GM18858 (cell line): ENCODE measurements around the gene FIGN.

Experiments used
- ATAC-seq: cut with Tn5 transposase; IDR thresholded peaks from one replicate; pipeline ENCODE4 v1.9.1; 2021; ENCODE audit not compliant: unreplicated experiment

The FIGN gene

DNA sequence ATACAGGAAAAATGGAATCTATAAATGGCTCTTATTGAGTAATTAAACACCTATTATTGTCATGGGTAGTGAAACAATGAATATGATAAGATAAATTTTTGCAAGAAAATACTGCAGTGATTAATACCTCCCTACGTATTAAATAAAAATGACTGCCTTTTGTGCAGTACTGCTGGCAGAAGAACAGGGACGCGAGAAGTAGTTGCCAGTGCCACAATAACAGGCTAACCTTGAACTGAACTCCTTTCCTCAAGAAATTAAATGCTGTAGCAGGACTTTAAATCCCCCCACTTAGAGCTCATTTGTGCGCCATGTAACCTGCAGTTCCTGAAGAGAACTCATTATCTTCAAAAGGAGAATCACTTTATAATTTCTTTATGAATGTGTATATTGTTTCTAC lies 24.6 kb downstream of the FIGN start:
- ATAC-seq: no peak

DNA sequence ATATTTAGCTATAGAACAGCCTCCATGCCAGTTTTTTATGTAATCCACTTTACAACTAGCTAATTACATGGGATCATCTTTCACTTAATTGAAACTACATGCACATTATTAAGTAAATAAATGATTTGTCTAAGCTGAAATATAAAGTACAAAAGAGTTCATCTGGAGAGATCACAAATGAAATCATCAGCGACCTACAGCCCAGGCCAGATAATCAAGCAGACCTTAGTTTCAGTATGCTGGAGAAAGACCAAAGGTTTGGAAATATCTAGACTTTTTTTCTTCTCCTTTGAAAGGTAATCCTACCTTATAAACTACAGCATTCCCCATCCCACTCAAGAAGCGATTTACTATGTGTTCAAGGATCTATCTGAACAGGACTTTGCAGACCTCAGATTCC lies 26.5 kb downstream of the FIGN start:
- ATAC-seq: no peak

DNA sequence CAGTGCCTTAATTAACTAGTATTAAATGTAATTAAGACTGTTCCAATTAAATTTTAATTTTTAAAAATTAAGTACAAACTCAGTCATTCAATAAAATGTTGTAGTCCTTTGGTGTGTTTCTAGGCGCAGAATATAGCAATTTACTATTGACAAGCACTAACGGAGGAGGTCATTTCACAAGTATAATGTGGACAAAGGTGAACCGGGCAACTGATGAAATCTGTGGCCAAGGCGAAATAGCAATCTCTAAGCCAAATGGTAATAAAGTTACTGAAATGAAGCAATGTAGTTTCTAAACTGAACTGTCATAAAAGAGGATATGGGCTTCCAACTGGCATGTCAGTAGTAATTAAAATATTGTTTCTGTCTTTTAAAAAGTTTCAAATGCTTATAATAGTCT lies 27.5 kb downstream of the FIGN start:
- ATAC-seq: no peak

DNA sequence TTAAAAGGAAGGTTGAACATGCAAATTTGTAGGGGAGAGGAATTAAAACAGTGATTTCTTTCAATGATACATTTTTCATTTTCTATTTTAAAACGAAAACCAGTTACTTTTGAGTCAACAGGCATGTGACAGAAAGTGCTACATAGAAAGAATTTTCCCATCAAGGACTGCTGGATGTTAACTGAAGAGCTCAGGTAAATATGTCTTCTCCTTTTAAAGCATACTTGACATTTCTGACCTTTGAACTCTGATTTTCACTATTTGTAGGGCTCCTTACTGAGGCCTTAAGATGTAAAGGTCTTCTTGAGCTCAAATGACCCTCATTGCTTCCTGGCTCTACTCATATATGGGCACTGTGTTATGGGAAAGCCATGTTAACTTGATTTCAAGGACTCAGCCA lies 32.4 kb downstream of the FIGN start:
- ATAC-seq: no peak

DNA sequence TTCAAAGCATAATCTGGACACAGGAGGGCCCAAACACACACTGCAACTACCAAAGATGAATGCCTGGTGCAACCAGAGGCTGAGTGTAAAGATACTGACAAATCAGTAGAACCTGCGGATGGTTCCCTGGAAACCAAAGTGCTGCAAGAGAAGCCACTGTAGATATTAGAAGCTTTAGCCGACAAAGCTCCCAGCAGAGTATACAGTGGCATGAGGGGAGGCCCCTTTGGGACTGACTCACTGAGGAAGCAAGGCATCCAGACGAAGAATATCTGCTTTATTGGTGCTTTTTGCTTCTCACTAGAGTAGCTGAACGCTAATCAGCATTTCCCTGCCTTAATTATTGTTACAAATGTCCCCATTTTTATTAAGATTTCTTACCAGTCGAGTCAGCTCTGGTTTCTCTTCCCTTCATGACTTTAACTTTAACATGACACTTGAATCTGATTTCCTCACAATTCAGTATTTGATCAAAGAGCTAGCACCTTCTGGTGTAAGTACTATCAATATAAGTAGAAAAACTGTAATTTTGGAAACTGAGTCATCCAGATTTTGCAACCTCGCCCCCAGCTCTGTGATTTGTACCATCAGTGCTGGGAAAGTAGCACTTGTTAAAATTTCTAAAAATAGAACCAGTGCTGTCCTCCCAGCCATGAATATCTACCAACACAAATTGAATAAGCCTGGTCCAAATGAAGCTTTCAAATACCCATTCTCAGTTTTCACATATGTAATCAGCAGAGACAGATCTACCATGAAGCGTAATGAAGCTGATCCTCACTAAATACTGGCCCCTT lies 34.2 kb downstream of the FIGN start:
- ATAC-seq: no peak

DNA sequence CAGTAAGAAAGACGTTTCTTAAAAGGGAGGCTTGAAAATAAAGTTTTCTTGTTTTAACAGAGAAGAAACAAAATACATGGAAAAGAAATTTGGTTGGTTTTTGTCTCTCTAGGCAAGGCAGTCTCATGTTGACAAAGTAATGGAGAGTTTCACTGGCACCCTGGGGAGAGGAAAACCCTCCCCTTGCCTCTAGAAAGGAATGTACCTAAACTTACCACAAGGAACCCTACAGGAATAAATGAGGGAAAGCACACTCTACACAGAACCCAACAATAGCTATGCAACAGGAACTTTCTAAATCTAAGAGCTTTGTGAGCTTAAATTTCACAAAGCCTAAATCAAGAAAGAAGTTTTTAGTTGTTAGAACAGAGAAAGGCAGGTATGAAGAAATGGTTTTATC lies 37.0 kb downstream of the FIGN start:
- ATAC-seq: no peak

DNA sequence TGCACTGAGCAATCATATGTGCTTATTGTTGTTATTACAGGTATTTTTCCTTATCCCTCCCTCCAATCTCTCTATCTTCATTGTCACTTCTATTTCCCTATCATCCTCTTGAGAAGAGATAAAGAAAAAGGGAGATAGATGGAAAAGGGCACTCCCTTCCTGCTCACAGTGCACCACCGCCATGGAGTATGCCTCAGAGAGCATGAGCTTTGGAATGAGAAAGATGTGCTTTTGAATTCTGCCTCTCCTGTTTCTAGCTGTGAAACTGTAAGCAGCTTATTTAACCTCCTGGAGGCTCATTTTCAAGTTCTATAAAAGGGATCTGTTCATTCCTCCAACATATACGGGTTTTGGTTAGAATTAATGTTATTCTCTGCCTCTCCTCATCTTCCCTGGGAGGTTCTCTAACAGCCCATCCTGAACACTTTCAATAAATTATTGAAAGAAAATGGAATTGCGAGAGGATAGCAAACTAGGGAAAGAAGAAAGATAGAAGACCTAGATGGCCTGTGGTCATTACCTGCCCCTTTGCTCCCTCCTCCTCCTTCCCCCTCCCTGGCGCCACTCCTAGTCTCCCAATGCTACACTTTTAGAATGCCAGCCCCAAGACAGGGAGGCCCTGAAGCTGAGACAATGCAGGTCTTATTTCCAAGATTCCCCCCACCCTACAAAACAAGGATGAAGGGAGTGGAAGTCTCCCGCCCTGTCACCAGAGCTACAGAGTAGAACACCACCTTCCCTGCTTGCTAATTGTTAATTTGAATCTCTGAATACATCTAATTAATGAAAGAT lies 37.8 kb downstream of the FIGN start:
- ATAC-seq: no peak

DNA sequence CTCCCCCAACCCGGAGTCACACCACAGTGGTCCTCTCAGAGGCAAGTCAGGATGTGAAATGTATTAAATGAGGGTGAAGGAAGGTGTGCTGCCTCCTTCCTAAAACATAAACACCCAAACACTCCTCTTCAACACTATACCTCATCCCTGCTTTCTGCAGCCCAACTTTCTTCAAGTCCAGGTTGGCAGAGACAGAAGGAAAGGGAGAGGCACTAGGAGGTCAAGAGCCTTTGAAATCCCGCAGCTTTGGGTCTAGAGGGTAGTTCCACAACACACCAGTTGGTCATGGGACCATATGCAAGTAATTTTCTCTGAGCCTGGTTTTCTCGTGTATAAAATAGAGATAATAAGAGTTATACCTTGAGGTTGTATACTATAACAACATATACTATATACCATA lies 38.4 kb downstream of the FIGN start:
- no peak for ATAC-seq

DNA sequence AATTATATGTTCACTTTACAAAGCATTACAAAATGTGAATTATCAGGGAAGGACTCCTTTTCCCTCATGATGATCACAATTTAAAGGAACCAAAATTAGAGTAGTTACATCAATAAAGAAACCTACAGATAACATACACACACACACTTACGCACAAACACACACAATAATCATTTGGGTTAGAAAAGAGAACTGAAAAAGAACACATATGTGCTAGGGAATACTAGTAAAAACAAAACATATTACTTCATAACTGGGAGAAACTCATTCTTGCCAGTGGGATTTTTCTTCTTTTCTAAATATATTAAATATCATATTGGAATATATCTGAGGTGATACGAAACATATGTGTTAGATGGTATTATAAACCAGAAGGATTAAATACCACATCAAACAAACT lies 42.3 kb downstream of the FIGN start:
- ATAC-seq: no peak

DNA sequence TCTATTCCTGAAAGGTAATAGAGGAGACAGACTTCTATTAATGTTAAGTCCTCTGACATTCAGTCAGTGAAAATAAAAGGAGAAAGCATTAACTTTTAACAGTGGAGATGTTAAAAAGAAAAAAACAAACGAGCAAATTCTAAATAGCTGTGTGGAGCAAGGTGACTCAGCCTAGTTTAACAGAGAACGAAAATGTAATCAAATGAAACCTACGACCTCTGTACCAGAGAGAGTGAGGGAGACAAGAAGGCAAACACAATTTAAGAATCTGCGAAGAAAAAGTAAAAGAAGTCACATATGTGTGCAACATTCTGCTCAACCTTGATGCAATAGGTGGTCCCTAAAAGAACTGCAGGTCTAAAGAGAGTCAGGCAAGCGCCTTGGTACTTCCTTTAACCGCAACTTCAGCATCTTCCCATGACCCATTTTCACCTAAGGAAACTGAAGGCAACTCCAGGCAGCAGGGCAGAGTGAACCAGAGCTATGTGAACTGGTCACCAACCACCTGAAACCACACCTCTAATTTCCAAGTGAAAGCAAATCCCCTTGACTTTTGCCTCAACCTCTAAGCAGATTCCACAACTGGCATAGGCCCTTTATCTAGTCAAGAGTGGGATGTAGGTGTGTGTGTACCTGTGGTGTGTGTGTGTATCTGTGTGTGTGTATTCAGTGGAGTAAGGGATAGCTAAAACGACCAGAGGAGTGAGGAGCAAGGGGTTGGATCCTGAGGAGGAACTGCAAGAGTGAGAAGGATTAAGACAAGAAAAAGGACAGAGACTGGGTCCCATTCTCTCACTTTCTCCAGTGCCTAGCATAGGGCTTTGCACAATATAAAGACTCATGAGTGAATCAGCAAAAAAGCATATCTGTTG lies 43.0 kb downstream of the FIGN start:
- no peak for ATAC-seq

DNA sequence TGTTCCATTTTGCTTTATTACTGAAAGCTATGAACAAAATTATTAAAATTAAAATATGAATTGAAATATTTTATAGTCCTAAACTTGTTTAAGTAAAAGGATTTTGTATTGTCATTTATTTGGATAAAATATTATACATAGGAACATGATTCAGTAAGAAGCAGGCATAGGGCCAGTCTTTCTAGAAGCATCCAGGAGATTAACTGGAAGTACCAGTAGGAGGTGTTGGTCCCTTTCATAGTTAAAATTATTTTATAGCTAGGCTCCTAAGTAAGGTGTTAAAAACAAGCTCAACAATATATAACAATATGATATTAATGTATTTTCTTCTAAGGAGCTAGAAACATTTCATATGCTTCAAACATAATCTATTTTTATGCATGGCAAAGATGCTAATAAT lies 43.7 kb downstream of the FIGN start:
- ATAC-seq: no peak

DNA sequence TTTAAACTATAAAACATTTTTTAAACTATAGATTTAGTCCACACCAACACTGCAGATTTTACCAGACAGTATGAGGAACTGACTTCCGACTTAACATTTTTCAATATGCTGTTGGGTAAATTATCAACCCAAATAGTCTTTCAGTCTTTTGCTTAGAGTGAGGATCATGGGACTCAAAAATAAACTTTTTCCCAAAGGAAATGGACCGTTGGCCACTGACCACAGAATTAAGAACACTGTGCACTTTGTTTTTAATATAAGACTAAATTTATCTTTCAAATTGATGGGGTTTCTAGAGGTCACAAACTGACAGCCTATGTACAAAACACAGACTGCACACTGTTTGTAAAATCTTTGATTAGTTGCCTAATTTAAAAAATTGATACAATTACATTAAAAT lies 44.9 kb downstream of the FIGN start:
- ATAC-seq: no peak

DNA sequence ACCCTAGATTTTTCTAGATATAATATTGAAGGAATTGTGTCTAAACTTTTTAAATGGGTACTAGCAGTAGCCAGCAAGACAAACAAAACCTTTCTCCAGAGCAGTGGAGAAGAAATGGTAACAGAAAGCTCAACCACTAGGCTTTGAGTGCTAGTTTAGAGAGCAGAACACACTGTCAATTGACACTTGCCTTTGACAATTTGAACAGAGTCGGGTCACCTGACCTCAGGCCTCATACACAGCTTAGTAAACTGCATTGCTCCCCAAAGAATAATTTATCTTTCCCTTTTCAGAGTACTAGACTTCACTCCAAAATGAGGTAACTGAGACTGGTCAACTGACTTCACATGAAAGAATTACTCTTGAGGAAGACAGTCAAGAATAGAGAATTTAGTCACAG lies 48.6 kb downstream of the FIGN start:
- ATAC-seq: no peak

DNA sequence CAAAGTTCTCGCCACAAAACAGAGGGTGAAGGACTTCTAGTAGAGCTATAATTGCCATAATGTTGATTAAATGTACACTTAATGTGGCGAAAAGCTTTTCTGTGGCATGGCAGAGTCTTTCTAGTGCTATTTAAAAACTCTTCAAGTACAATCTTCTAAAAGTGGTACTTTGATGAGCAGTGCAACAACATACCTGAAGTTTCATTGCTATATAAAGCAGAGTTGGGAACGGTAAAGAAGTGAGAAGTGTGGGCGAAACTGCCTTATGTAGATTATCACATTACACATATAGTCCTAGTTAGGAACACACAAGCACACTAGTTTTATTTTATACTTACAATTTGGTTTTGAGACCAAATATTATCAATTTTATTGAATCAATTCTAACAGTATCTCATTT lies 49.5 kb downstream of the FIGN start:
- ATAC-seq: no peak

DNA sequence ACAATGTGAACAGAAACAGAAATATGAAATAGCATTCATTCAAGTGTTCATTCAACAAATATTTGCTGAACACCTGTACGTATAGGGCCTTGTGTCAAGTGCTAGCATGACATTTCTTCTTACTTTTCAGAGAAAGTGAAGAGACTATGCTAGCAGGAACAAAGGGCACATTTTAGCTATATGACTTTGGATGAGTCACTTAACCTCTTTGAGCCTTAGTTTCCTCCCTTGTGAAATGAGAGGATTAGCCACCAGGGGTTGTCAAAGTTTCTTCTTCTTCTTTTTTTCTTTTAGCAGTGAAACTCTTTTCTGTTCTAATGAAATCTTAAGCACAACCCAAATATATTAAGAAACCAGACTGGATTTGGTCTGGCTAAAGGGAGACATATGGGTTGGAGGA lies 53.1 kb downstream of the FIGN start:
- no peak for ATAC-seq

DNA sequence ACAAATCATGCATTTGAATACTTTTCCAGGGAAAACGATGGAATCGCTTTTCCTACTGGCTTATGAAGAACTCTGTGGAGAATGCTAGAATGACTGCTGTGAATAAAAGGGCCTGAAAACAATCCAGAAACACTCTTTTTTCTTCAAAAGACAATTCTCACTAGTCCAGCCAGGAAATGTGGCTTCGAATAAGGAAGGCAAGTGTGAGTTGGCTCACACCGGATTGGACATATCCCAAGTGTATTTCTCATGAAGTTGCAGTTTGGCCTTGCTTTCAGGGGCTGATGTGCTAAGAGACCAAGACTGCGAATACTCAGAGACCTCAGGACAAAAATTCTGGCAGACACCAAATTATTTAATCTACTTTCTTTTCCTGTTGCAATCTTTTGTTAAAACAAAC lies 54.1 kb downstream of the FIGN start:
- no peak for ATAC-seq

DNA sequence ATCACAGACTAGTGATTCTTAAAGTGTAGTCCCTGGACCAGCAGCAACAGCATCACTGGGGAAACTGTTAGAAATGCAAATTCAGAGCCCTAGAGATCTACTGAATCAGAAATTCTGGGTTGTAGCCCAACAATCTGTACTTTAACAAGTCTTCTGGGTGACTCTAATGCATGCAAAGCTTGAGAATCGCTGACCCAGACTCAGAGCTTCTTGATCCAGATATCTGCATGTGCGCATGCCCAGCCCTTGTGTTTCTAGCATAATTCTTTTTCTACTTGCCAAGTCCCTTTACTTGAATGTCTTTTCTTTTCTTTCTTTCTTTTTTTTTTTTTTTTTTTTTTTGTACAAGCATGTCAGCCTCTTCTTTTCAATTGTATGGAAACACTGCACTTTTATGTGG lies 60.4 kb downstream of the FIGN start:
- no peak for ATAC-seq

DNA sequence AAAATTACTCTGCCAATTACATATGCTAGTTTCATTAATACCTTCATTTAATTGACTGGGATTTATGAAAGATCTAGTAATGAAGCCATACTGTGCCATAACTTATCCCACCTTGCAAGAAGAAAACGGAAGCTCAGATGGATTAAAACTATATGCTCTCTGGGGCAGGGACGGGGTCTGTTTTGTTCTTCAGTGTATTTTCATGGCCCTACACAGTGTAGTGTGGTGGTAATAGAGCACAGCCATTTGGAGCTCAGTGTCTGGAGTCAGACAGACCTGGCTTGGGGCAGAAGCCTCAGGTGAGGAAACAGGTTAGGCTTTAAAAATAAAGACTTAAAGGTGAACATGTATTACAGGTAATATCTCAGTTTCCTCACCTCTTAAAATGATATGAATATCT lies 62.3 kb downstream of the FIGN start:
- ATAC-seq: no peak

DNA sequence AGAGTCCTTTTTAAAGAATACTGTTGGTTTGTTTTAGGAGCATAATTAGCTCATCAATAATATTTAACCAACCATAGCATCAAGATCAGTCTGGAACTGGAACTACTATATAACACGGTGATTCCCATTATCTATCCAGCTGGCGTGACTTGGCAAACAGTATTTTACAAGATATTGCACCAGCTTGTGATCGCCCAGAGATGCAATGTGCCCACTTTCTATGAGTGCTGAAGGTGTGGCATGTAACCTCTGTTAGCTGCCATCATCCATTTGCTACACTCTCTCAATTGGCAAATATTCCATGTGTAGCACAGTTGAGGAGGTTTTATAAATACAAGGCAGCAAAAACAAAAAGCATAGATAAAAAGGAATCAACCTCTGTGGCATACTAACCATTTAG lies 64.9 kb downstream of the FIGN start:
- no peak for ATAC-seq

DNA sequence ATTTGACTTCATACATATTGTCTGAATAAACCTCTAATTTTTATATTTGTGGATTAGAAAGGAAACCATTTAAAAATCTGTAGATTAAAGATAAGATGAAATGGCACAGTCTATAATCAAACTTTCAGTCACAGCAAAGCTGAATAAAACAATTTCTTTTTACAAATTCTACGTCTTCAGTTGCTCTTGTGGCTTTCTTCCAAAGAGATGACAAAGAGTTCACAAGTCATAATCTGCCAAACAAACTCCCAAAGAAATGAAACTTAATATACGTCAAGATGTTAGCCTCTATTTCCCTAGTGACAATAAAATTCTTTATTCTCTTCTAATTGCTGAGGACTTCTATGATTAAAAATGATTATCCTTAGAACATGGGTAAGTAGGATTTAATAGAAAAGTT lies 66.3 kb downstream of the FIGN start:
- no peak for ATAC-seq

DNA sequence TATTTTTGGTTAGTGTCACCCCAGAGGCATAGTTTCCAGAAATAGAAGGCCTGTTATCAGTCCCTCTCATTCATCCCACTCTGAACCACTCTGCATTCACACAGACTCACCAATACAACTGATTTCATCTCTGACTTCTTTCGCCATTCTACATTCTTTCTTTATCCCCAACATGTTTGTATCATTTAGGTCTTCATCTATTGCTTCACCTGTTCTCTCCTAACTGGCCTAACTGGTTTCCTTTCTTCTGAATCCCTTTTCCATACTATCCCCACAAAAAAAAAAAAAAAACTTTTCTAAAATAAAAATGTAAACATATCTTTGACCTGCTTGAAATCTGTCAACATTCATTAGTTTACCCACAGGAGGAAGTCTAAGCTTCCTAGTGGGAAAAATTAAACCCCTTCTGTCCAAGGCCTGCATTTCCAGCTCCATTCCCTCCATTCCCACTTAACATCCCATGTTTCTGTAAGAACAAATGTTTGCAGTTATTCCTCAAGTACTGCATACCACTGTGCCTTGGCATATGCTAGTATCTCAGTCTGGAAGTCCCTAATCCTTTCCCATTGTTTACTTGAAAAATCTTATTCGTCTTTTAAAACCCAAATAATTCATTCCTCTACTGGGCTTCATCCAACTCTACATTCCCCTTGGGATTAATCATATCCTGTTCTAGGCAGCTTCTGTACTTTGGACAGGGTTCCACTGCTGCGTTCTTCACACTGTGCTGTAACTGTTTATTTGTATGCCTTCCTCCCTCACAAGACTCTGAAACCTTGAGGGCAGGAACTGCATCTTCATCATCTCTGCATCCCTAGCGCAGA lies 68.5 kb downstream of the FIGN start:
- no peak for ATAC-seq
